H1 (cell line): Measurements from ENCODE around the gene FAM174A. TPM values are rescaled to one million over a fixed set of nuclear protein-coding genes. Genes with fewer than 3 reads are reported as not detected.

Experiments
- CTCF ChIA-PET: fragments of 300-600 bp; sonication (Branson Sonifier 250); formaldehyde crosslinking; loops from one replicate; lab custom pipeline; 2021; ENCODE audit not compliant: partially characterized antibody; lab: Charles Lee
- POLR2A ChIA-PET: fragments of 300-600 bp; sonication (Branson Sonifier 250); formaldehyde crosslinking; loops from one replicate; lab custom pipeline; 2021; ENCODE audit warnings: inconsistent platforms; ENCODE audit not compliant: partially characterized antibody; lab: Charles Lee
- DNase-seq, 2 experiments: peaks; one replicate each; pipeline versions ENCODE4 v3.0.0 to v3.0.0-alpha.2; 2010 to 2022; ENCODE audit warnings: low spot score in 2 of 2, low read depth in 1 of 2, mixed read lengths in 1 of 2
- FAIRE-seq: peaks from 2 replicates; lab custom pipeline; 2011; peaks lifted over from hg19 to GRCh38; lab: Jason Lieb, UNC
- H2AFZ ChIP-seq: 2 replicates; pipeline ENCODE4 v1.8.1; 2012; ENCODE audit warnings: low read length, inconsistent platforms
- H2AK5ac ChIP-seq: 2 replicates; pipeline ENCODE4 v1.6.1; 2013; ENCODE audit warnings: low read depth, low read length
- H2BK120ac ChIP-seq: replicated peaks from 2 replicates; pipeline ENCODE3; 2013; ENCODE audit warnings: low read depth, low read length, inconsistent platforms
- H2BK12ac ChIP-seq: 2 replicates; pipeline ENCODE4 v1.6.1; 2013; ENCODE audit warnings: low read depth, low read length
- H2BK15ac ChIP-seq: 2 replicates; pipeline ENCODE4 v1.6.1; 2013; ENCODE audit warnings: low read length
- H2BK20ac ChIP-seq: 2 replicates; pipeline ENCODE4 v1.6.1; 2013; ENCODE audit warnings: low read length
- H2BK5ac ChIP-seq: 2 replicates; pipeline ENCODE4 v1.6.1; 2013; ENCODE audit warnings: low read depth, low read length
- H3K14ac ChIP-seq: 2 replicates; pipeline ENCODE4 v1.6.1; 2013; ENCODE audit warnings: inconsistent platforms; ENCODE audit not compliant: insufficient read length
- H3K18ac ChIP-seq: 2 replicates; pipeline ENCODE4 v1.6.1; 2013; ENCODE audit warnings: low read length; ENCODE audit errors: extremely low read depth
- H3K23ac ChIP-seq: 2 replicates; pipeline ENCODE4 v1.6.1; 2013; ENCODE audit warnings: inconsistent platforms; ENCODE audit not compliant: insufficient read length
- H3K23me2 ChIP-seq: 2 replicates; pipeline ENCODE4 v1.6.1; 2013; ENCODE audit warnings: low read depth, low read length
- H3K27ac ChIP-seq: 2 replicates; pipeline ENCODE4 v1.6.1; 2011; ENCODE audit warnings: low read depth, low read length, inconsistent platforms
- H3K27me3 ChIP-seq, 4 experiments: replicated peaks in 1 of 4; 1 replicate in 1 of 4; 2 replicates in 3 of 4; pipeline versions ENCODE4 v1.6.1 to v1.8.1; 2011 to 2013; ENCODE audit warnings: low read length in 3 of 4, mild to moderate bottlenecking in 3 of 4, inconsistent platforms in 2 of 4, mixed read lengths in 2 of 4, moderate library complexity in 1 of 4; ENCODE audit not compliant: control insufficient read depth in 3 of 4, insufficient read depth in 3 of 4; ENCODE audit errors: extremely low read depth in 1 of 4
- H3K36me3 ChIP-seq, 4 experiments: 2 replicates each; pipeline versions ENCODE4 v1.6.1 to v1.8.1; 2011 to 2013; ENCODE audit warnings: mild to moderate bottlenecking in 4 of 4, low read length in 3 of 4, moderate library complexity in 2 of 4, control low read depth in 1 of 4, inconsistent platforms in 1 of 4; ENCODE audit not compliant: insufficient read depth in 4 of 4, control insufficient read depth in 2 of 4
- H3K4ac ChIP-seq: replicated peaks from 2 replicates; pipeline ENCODE3; 2013; ENCODE audit warnings: low read length, low read depth, mixed read lengths, inconsistent platforms; ENCODE audit not compliant: insufficient read length
- H3K4me1 ChIP-seq, 4 experiments: replicated peaks in 1 of 4; 1 replicate in 1 of 4; 2 replicates in 3 of 4; pipeline versions ENCODE4 v1.6.1 to v1.8.1; 2011 to 2013; ENCODE audit warnings: low read length in 3 of 4, inconsistent platforms in 2 of 4, mixed read lengths in 1 of 4; ENCODE audit not compliant: insufficient read depth in 4 of 4, control insufficient read depth in 3 of 4
- H3K4me2 ChIP-seq, 2 experiments: 2 replicates each; pipeline versions ENCODE4 v1.6.1 to v1.8.1; 2011 to 2013; ENCODE audit warnings: low read depth in 2 of 2, low read length in 2 of 2, control low read depth in 1 of 2, inconsistent platforms in 1 of 2, mild to moderate bottlenecking in 1 of 2; ENCODE audit not compliant: insufficient read depth in 1 of 2
- H3K4me3 ChIP-seq, 4 experiments: fragments of 200-600, 300-600 bp in 1 of 4; sonication (generic), shearing (Covaris generic), sonication (Bioruptor Twin) in 1 of 4; 2 replicates each; pipeline versions ENCODE4 v1.5.1 to v1.8.1; 2011 to 2016; ENCODE audit warnings: low read length in 4 of 4, low read depth in 3 of 4, control low read depth in 2 of 4, inconsistent platforms in 2 of 4, mild to moderate bottlenecking in 2 of 4, mixed read lengths in 1 of 4, moderate library complexity in 1 of 4; ENCODE audit not compliant: insufficient read depth in 2 of 4; ENCODE audit errors: extremely low read depth in 1 of 4
- H3K56ac ChIP-seq: replicated peaks from 2 replicates; pipeline ENCODE3; 2013; ENCODE audit warnings: low read depth, mild to moderate bottlenecking, mixed read lengths, low read length, inconsistent platforms; ENCODE audit not compliant: insufficient read length
- H3K79me1 ChIP-seq: 2 replicates; pipeline ENCODE4 v1.6.1; 2013; ENCODE audit warnings: low read depth, low read length, control low read depth
- H3K79me2 ChIP-seq, 2 experiments: 2 replicates each; pipeline versions ENCODE4 v1.6.1 to v1.8.1; 2012 to 2013; ENCODE audit warnings: low read length in 2 of 2, mild to moderate bottlenecking in 2 of 2, inconsistent platforms in 1 of 2; ENCODE audit not compliant: insufficient read depth in 2 of 2, control insufficient read depth in 1 of 2
- H3K9ac ChIP-seq, 4 experiments: replicated peaks in 1 of 4; 1 replicate in 1 of 4; 2 replicates in 3 of 4; pipeline versions ENCODE4 v1.6.1 to v1.8.1; 2011 to 2013; ENCODE audit warnings: low read depth in 3 of 4, low read length in 3 of 4, control low read depth in 2 of 4, mild to moderate bottlenecking in 2 of 4, moderate library complexity in 2 of 4, inconsistent platforms in 1 of 4; ENCODE audit errors: extremely low read depth in 1 of 4
- H3K9me3 ChIP-seq, 2 experiments: 2 replicates each; pipeline versions ENCODE4 v1.6.1 to v1.8.1; 2012 to 2013; ENCODE audit warnings: mild to moderate bottlenecking in 2 of 2, moderate library complexity in 2 of 2, control low read depth in 1 of 2, inconsistent platforms in 1 of 2, low read depth in 1 of 2, low read length in 1 of 2, mixed read lengths in 1 of 2; ENCODE audit not compliant: insufficient read depth in 2 of 2
- H4K20me1 ChIP-seq, 2 experiments: replicated peaks in 1 of 2; 2 replicates each; pipeline versions ENCODE3 to v1.8.1; 2011 to 2013; ENCODE audit warnings: inconsistent platforms in 2 of 2, low read length in 2 of 2, mild to moderate bottlenecking in 1 of 2; ENCODE audit not compliant: insufficient read depth in 2 of 2, control insufficient read depth in 1 of 2
- H4K5ac ChIP-seq: 2 replicates; pipeline ENCODE4 v1.6.1; 2013; ENCODE audit warnings: low read length, low read depth, mixed read lengths, inconsistent platforms; ENCODE audit not compliant: insufficient read length
- H4K8ac ChIP-seq: 2 replicates; pipeline ENCODE4 v1.8.0; 2013; ENCODE audit warnings: mild to moderate bottlenecking, moderate library complexity, low read length, inconsistent platforms; ENCODE audit not compliant: insufficient read depth; ENCODE audit errors: extremely low read depth
- H4K91ac ChIP-seq: replicated peaks from 2 replicates; pipeline ENCODE3; 2013; ENCODE audit warnings: low read length, mixed read lengths, inconsistent platforms; ENCODE audit not compliant: insufficient read length
- CEBPB ChIP-seq: IDR thresholded peaks from 2 replicates; pipeline ENCODE4 v1.6.1; 2012; ENCODE audit warnings: low read depth, low read length
- CTBP2 ChIP-seq: IDR thresholded peaks from 2 replicates; pipeline ENCODE4 v1.7.0; 2011; ENCODE audit warnings: borderline replicate concordance, mild to moderate bottlenecking, moderate library complexity, mixed read lengths, low read length; ENCODE audit not compliant: insufficient read depth, insufficient read length
- EGR1 ChIP-seq: IDR thresholded peaks from 2 replicates; pipeline ENCODE4 v1.6.1; 2011; ENCODE audit warnings: low read depth, low read length, borderline replicate concordance
- EP300 ChIP-seq, 2 experiments: IDR thresholded peaks; 1 replicate in 1 of 2; 2 replicates in 1 of 2; pipeline ENCODE4 v1.6.1; 2011 to 2012; ENCODE audit warnings: low read depth in 2 of 2, low read length in 2 of 2, mild to moderate bottlenecking in 2 of 2, borderline replicate concordance in 1 of 2, inconsistent platforms in 1 of 2, moderate library complexity in 1 of 2
- FOSL1 ChIP-seq: IDR thresholded peaks from 2 replicates; pipeline ENCODE4 v1.6.1; 2011; ENCODE audit warnings: mild to moderate bottlenecking, low read depth, low read length, moderate library complexity; ENCODE audit not compliant: insufficient read depth
- GTF2F1 ChIP-seq: IDR thresholded peaks from 2 replicates; pipeline ENCODE4 v1.6.1; 2012; ENCODE audit warnings: low read depth, low read length, improper control_type of control experiment, borderline replicate concordance
- KDM4A ChIP-seq: IDR thresholded peaks from one replicate; pipeline ENCODE4 v1.7.1; 2012; ENCODE audit warnings: low read depth, mild to moderate bottlenecking, moderate library complexity, low read length, inconsistent platforms; ENCODE audit not compliant: severe bottlenecking
- MAFK ChIP-seq: IDR thresholded peaks from 2 replicates; pipeline ENCODE4 v1.6.1; 2012; ENCODE audit warnings: low read depth, mild to moderate bottlenecking, improper control_type of control experiment, low read length
- POLR2AphosphoS5 ChIP-seq: IDR thresholded peaks from 2 replicates; pipeline ENCODE4 v1.6.1; 2011; ENCODE audit warnings: low read depth, low read length
- SUZ12 ChIP-seq: fragments of 200-600 bp; sonication (generic); IDR thresholded peaks from 2 replicates; pipeline ENCODE4 v1.6.1; 2012; ENCODE audit warnings: mild to moderate bottlenecking, inconsistent platforms, low read length, moderate library complexity, mixed read lengths
- WGBS, 2 experiments: shearing (Covaris generic) in 1 of 2; methylation state at CpG; one replicate each; pipeline versions ENCODE4 v1.1.6 to v1.1.7; 2013 to 2015; ENCODE audit warnings: low lambda C conversion rate in 2 of 2, mixed read lengths in 2 of 2, inconsistent platforms in 1 of 2, low coverage in 1 of 2, missing lambda C conversion rate in 1 of 2; ENCODE audit not compliant: insufficient replicate concordance in 2 of 2, insufficient coverage in 1 of 2, insufficient read length in 1 of 2; ENCODE audit errors: extremely low coverage in 1 of 2, missing lambda C conversion rate in 1 of 2; 5-methylcytosine and 5-hydroxymethylcytosine counted together
- polyA plus RNA-seq, 7 experiments: library from polyadenylated mRNA; depleted of rRNA in 3 of 7; stranded (reverse) in 5 of 7; unstranded in 2 of 7; fragments of >200 nt in 5 of 7; fragments of 200-250 nt in 2 of 7; gene quantifications; 1 replicate in 5 of 7; 2 replicates in 1 of 7; 4 replicates in 1 of 7; pipeline versions ENCODE4 v1.2.1 to v1.2.3, GENCODE V29; 2011 to 2013; ENCODE audit warnings: missing spikeins in 2 of 7, mixed read lengths in 2 of 7
- total RNA-seq: library from RNA; stranded (reverse); fragmentation: NEBNext Ultra II Directional; extraction: Animal tissue kit (Norgen Biotek cat#: 25700); gene quantifications from 2 replicates; pipeline ENCODE4 v1.2.1, GENCODE V29; 2021
- TF ChIP-seq, protein P1 (sequence below): IDR thresholded peaks from 2 replicates; pipeline ENCODE4 v1.6.1; 2012; ENCODE audit warnings: inconsistent platforms

FAM174A gene
- total and polyA plus RNA-seq, 2 of the 8 experiments (the other 6 are each of a cell fraction or from before 2014, with no cell fraction given), result 3.9 to 5.3 TPM

GRCh38 chr5:100539519-100539918, 4.3 kb downstream of the FAM174A start:
- DNase-seq, result no peak
- Histone ChIP-seq H3K9ac (no peak overlapping the region), H3K79me1 (no peaks in the 10 kb centered on the region), H3K27ac (no peak overlapping the region), H2BK120ac (no peak overlapping the region), H2AFZ (no peak overlapping the region), H3K18ac (no peak overlapping the region), H3K4ac (no peak overlapping the region), H3K27me3 (no peaks in the 10 kb centered on the region), H4K20me1 (no peaks in the 10 kb centered on the region), H2AK5ac (no peak overlapping the region), H3K79me2 (peaks cover 0 to 7% of the 10 kb centered on the region in 2 experiments; a peak in 1 of 4 replicates), H4K5ac (no peak overlapping the region), H2BK20ac (no peak overlapping the region), H3K14ac (no peak overlapping the region), H3K36me3 (no peaks in the 10 kb centered on the region), H2BK5ac (no peak overlapping the region), H3K9me3 (no peaks in the 10 kb centered on the region), H4K8ac (no peak overlapping the region), H3K56ac (no peak overlapping the region), H3K23ac (no peak overlapping the region), H3K4me3 (no peak overlapping the region), H3K23me2 (peaks cover 9% of the 10 kb centered on the region), H2BK15ac (no peak overlapping the region), H2BK12ac (no peak overlapping the region), H3K4me1 (0 out of 7 replicates have a peak, but pooled peaks cover 0 to 2% (median 0%) of the 10 kb centered on the region in 4 experiments), H3K4me2 (no peak overlapping the region), H4K91ac (no peak overlapping the region)
- ChIA-PET CTCF (no interaction called here), POLR2A (no interaction called here)
- WGBS, 2 experiments, result 90% methylated on average over 3 of the region's 3 CpGs; no CpG with 5 or more reads in 1 of the 2 experiments
- TF ChIP-seq CEBPB (no peak), GTF2F1 (no peak), EGR1 (no peak), FOSL1 (no peak), EP300 (IDR thresholded peaks at IDR 0.05; ENCODE audit: borderline replicate concordance in 1 of 2, low read depth in 2 of 2, low read length in 2 of 2) (no peak), SUZ12 (no peak), MAFK (no peak), POLR2AphosphoS5 (no peak), KDM4A (no peak), CTBP2 (no peak)
- TF ChIP-seq, protein P1, sequence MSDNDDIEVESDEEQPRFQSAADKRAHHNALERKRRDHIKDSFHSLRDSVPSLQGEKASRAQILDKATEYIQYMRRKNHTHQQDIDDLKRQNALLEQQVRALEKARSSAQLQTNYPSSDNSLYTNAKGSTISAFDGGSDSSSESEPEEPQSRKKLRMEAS, result no peak
- TF ChIP-seq, all 59 proteins: peak for 0
- FAIRE-seq, result no peak
